BLaER1 (cell line): Measurements from ENCODE around the gene GBP6.
"Not testable (repeated sequence)": the region's sequence is repeated elsewhere in the genome, so short reads cannot be mapped to it uniquely, and the experiment has no call there.

Experiments
- H3K27ac ChIP-seq: shearing (Covaris generic); formaldehyde crosslinking; 2 replicates; pipeline ENCODE4 v1.8.1; 2022
- H3K27me3 ChIP-seq: shearing (Covaris generic); formaldehyde crosslinking; 2 replicates; pipeline ENCODE4 v1.8.1; 2022
- H3K36me3 ChIP-seq: shearing (Covaris generic); formaldehyde crosslinking; 2 replicates; pipeline ENCODE4 v1.8.1; 2022
- H3K4me1 ChIP-seq: shearing (Covaris generic); formaldehyde crosslinking; 2 replicates; pipeline ENCODE4 v1.8.1; 2022
- H3K4me2 ChIP-seq: shearing (Covaris generic); formaldehyde crosslinking; 2 replicates; pipeline ENCODE4 v1.8.1; 2022
- H3K4me3 ChIP-seq: shearing (Covaris generic); formaldehyde crosslinking; 2 replicates; pipeline ENCODE4 v1.8.1; 2022
- H3K9ac ChIP-seq: shearing (Covaris generic); formaldehyde crosslinking; 2 replicates; pipeline ENCODE4 v1.8.1; 2022
- H3K9me3 ChIP-seq: shearing (Covaris generic); formaldehyde crosslinking; 2 replicates; pipeline ENCODE4 v1.8.1; 2022
- H4K20me1 ChIP-seq: shearing (Covaris generic); formaldehyde crosslinking; 2 replicates; pipeline ENCODE4 v1.8.1; 2022
- Cebpa-rat ChIP-seq: shearing (Covaris generic); IDR thresholded peaks from 2 replicates; pipeline ENCODE4 v1.8.1; 2022

Gene GBP6

GRCh38 chr1:89367221-89367620, 3.4 kb downstream of the GBP6 start:
- TF ChIP-seq Cebpa-rat = no peak
- Histone ChIP-seq H3K27ac (no peak overlapping the region), H3K4me2 (no peak overlapping the region), H4K20me1 (no peaks in the 10 kb centered on the region), H3K27me3 (no peaks in the 10 kb centered on the region), H3K4me3 (no peak overlapping the region), H3K9ac (no peak overlapping the region), H3K9me3 (no peaks in the 10 kb centered on the region), H3K4me1 (peaks cover 19% of the 10 kb centered on the region), H3K36me3 (no peaks in the 10 kb centered on the region)

GRCh38 chr1:89369331-89369730, 5.5 kb downstream of the GBP6 start:
- Histone ChIP-seq H3K27me3 (no peaks in the 10 kb centered on the region), H4K20me1 (no peaks in the 10 kb centered on the region), H3K9me3 (no peaks in the 10 kb centered on the region), H3K4me1 (no peaks in the 10 kb centered on the region), H3K36me3 (no peaks in the 10 kb centered on the region), H3K27ac (no peak overlapping the region), H3K4me3 (no peak overlapping the region), H3K4me2 (no peak overlapping the region), H3K9ac (no peak overlapping the region)
- no peak for TF ChIP-seq Cebpa-rat

GRCh38 chr1:89373810-89374209, 10.0 kb downstream of the GBP6 start:
- not testable (repeated sequence) for H3K4me3 ChIP-seq, H3K4me1 ChIP-seq, H3K27ac ChIP-seq, H3K9ac ChIP-seq, H3K36me3 ChIP-seq, H3K4me2 ChIP-seq, H4K20me1 ChIP-seq, H3K9me3 ChIP-seq, H3K27me3 ChIP-seq

GRCh38 chr1:89378001-89378400, 14.1 kb downstream of the GBP6 start:
- Histone ChIP-seq H3K27me3 (no peaks in the 10 kb centered on the region), H4K20me1 (no peaks in the 10 kb centered on the region), H3K27ac (no peak overlapping the region), H3K9ac (no peak overlapping the region), H3K4me1 (no peaks in the 10 kb centered on the region), H3K36me3 (no peaks in the 10 kb centered on the region), H3K4me2 (no peak overlapping the region), H3K4me3 (no peak overlapping the region), H3K9me3 (no peaks in the 10 kb centered on the region)
- TF ChIP-seq Cebpa-rat = no peak

- no peak for TF ChIP-seq Cebpa-rat
- Histone ChIP-seq H3K4me2 (no peak overlapping the region), H3K27me3 (no peaks in the 10 kb centered on the region), H3K36me3 (no peaks in the 10 kb centered on the region), H3K9me3 (no peaks in the 10 kb centered on the region), H3K4me1 (no peaks in the 10 kb centered on the region), H3K4me3 (no peak overlapping the region), H3K27ac (no peak overlapping the region), H4K20me1 (no peaks in the 10 kb centered on the region), H3K9ac (no peak overlapping the region)
These were observed 17.8 kb downstream of the GBP6 start for GRCh38 chr1:89381618-89382017.

GRCh38 chr1:89382479-89382878, 18.6 kb downstream of the GBP6 start:
- H4K20me1 ChIP-seq = no peaks in the 10 kb centered on the region
- no peak overlapping the region for H3K9ac ChIP-seq
- TF ChIP-seq Cebpa-rat = no peak
- no peaks in the 10 kb centered on the region for H3K9me3 ChIP-seq
- H3K4me1 ChIP-seq = no peaks in the 10 kb centered on the region
- H3K27me3 ChIP-seq = no peaks in the 10 kb centered on the region
- no peak overlapping the region for H3K4me2 ChIP-seq
- no peaks in the 10 kb centered on the region for H3K36me3 ChIP-seq
- no peak overlapping the region for H3K4me3 ChIP-seq
- no peak overlapping the region for H3K27ac ChIP-seq

- Histone ChIP-seq H3K4me3 (no peak overlapping the region), H3K9ac (no peak overlapping the region), H3K27me3 (no peaks in the 10 kb centered on the region), H3K4me2 (no peak overlapping the region), H3K36me3 (no peaks in the 10 kb centered on the region), H3K9me3 (no peaks in the 10 kb centered on the region), H3K4me1 (no peaks in the 10 kb centered on the region), H3K27ac (no peak overlapping the region), H4K20me1 (no peaks in the 10 kb centered on the region)
- TF ChIP-seq Cebpa-rat = no peak
These were observed 19.3 kb downstream of the GBP6 start for GRCh38 chr1:89383185-89383584.

- TF ChIP-seq Cebpa-rat = no peak
- Histone ChIP-seq H4K20me1 (no peaks in the 10 kb centered on the region), H3K27ac (no peak overlapping the region), H3K27me3 (no peaks in the 10 kb centered on the region), H3K4me1 (no peaks in the 10 kb centered on the region), H3K4me3 (no peak overlapping the region), H3K4me2 (no peak overlapping the region), H3K36me3 (no peaks in the 10 kb centered on the region), H3K9ac (no peak overlapping the region), H3K9me3 (peaks cover 19% of the 10 kb centered on the region)
These were observed 26.8 kb downstream of the GBP6 start for GRCh38 chr1:89390707-89391106.

- H3K9ac ChIP-seq = no peak overlapping the region
- no peak overlapping the region for H3K27ac ChIP-seq
- no peaks in the 10 kb centered on the region for H4K20me1 ChIP-seq
- no peaks in the 10 kb centered on the region for H3K36me3 ChIP-seq
- H3K4me3 ChIP-seq = no peak overlapping the region
- no peak for TF ChIP-seq Cebpa-rat
- H3K27me3 ChIP-seq = no peaks in the 10 kb centered on the region
- no peak overlapping the region for H3K4me2 ChIP-seq
- peaks cover 19% of the 10 kb centered on the region for H3K9me3 ChIP-seq
- H3K4me1 ChIP-seq = no peaks in the 10 kb centered on the region
These were observed 27.8 kb downstream of the GBP6 start for GRCh38 chr1:89391686-89392085.

- no peaks in the 10 kb centered on the region for H3K4me1 ChIP-seq
- no peaks in the 10 kb centered on the region for H3K27me3 ChIP-seq
- no peak overlapping the region for H3K9ac ChIP-seq
- H3K9me3 ChIP-seq = peaks cover 31% of the 10 kb centered on the region
- TF ChIP-seq Cebpa-rat = no peak
- H3K36me3 ChIP-seq = no peaks in the 10 kb centered on the region
- H3K4me2 ChIP-seq = no peak overlapping the region
- H3K4me3 ChIP-seq = no peak overlapping the region
- H3K27ac ChIP-seq = no peak overlapping the region
- H4K20me1 ChIP-seq = no peaks in the 10 kb centered on the region
These were observed 31.0 kb downstream of the GBP6 start for GRCh38 chr1:89394851-89395250.

- TF ChIP-seq Cebpa-rat = no peak
These were observed 33.0 kb downstream of the GBP6 start for GRCh38 chr1:89396902-89397301.

More at GRCh38 chr1:89396902-89397301, 33.0 kb downstream of the GBP6 start:
- Histone ChIP-seq H4K20me1 (no peaks in the 10 kb centered on the region), H3K4me1 (no peaks in the 10 kb centered on the region), H3K9ac (no peak overlapping the region), H3K36me3 (no peaks in the 10 kb centered on the region), H3K9me3 (peaks cover 31% of the 10 kb centered on the region), H3K27ac (no peak overlapping the region), H3K4me2 (no peak overlapping the region), H3K4me3 (no peak overlapping the region), H3K27me3 (no peaks in the 10 kb centered on the region)
